B cell (primary cell): Measurements from ENCODE around the gene GPR137B. TPM values are rescaled to one million over a fixed set of nuclear protein-coding genes. Genes with fewer than 3 reads are reported as not detected.

Experiments used
- ATAC-seq: fragments of 200-7000 bp; cut with Tn5 transposase; one replicate; pipeline ENCODE4 v1.10.0; 2021; ENCODE audit warnings: low read depth, mild to moderate bottlenecking, moderate number of reproducible peaks, moderate library complexity
- CTCF ChIA-PET: fragments of 350-600 bp; sonication (Branson Sonifier 250); formaldehyde crosslinking; loops from one replicate; lab custom pipeline; 2021; ENCODE audit warnings: antibody characterized with exemption, inconsistent platforms; lab: Charles Lee
- POLR2A ChIA-PET: fragments of 350-600 bp; sonication (Branson Sonifier 250); formaldehyde crosslinking; loops from one replicate; lab custom pipeline; 2021; ENCODE audit warnings: antibody characterized with exemption; lab: Charles Lee
- DNase-seq: peaks from one replicate; pipeline ENCODE4 v3.0.0; 2013
- H2AFZ ChIP-seq: 2 replicates; pipeline ENCODE4 v1.6.1; 2012; ENCODE audit warnings: mild to moderate bottlenecking, low read depth, low read length; ENCODE audit not compliant: insufficient read depth, poor library complexity, severe bottlenecking
- H3K27ac ChIP-seq, 2 donors: 1 replicate in 1 of 2; 2 replicates in 1 of 2; pipeline ENCODE4 v1.5.1; 2012 to 2013; ENCODE audit warnings: low read length in 2 of 2, mild to moderate bottlenecking in 2 of 2, moderate library complexity in 1 of 2
- H3K27me3 ChIP-seq, 4 experiments: fragments of 200-600 bp in 1 of 4; sonication (generic) in 1 of 4; replicated peaks in 1 of 4; 1 replicate in 2 of 4; 2 replicates in 2 of 4; pipeline versions ENCODE4 v1.6.1 to v1.7.0; 2013 to 2016; ENCODE audit warnings: low read length in 3 of 4, mild to moderate bottlenecking in 2 of 4, mixed read lengths in 1 of 4, moderate library complexity in 1 of 4; ENCODE audit not compliant: insufficient read depth in 4 of 4, control insufficient read depth in 3 of 4; ENCODE audit errors: control extremely low read depth in 1 of 4
- H3K36me3 ChIP-seq, 2 experiments: replicated peaks in 1 of 2; 1 replicate in 1 of 2; 2 replicates in 1 of 2; pipeline versions ENCODE4 v1.6.1 to v1.7.1; 2013; ENCODE audit warnings: low read length in 1 of 2; ENCODE audit not compliant: insufficient read depth in 2 of 2, control insufficient read depth in 1 of 2; ENCODE audit errors: control extremely low read depth in 1 of 2, extremely low read depth in 1 of 2
- H3K4me1 ChIP-seq, 2 donors: fragments of 200-600 bp in 1 of 2; sonication (generic) in 1 of 2; 1 replicate in 1 of 2; 2 replicates in 1 of 2; pipeline versions ENCODE4 v1.5.1 to v1.6.1; 2013 to 2017; ENCODE audit warnings: low read length in 2 of 2; ENCODE audit not compliant: control insufficient read depth in 2 of 2, insufficient read depth in 2 of 2
- H3K4me2 ChIP-seq: replicated peaks from 2 replicates; pipeline ENCODE3; 2012; ENCODE audit warnings: mild to moderate bottlenecking, low read depth, low read length; ENCODE audit not compliant: poor library complexity, severe bottlenecking
- H3K4me3 ChIP-seq, 5 experiments: fragments of 200-600 bp in 1 of 5; sonication (generic) in 1 of 5; 1 replicate in 3 of 5; 2 replicates in 2 of 5; pipeline versions ENCODE4 v1.5.1 to v1.7.0; 2011 to 2016; ENCODE audit warnings: low read length in 4 of 5, mild to moderate bottlenecking in 4 of 5, low read depth in 2 of 5, control low read depth in 1 of 5, moderate library complexity in 1 of 5; ENCODE audit not compliant: insufficient read depth in 1 of 5; ENCODE audit errors: control extremely low read depth in 1 of 5, extremely low read depth in 1 of 5
- H3K79me2 ChIP-seq: fragments of 200-600 bp; sonication (generic); one replicate; pipeline ENCODE4 v1.6.0; 2016; ENCODE audit warnings: low read length; ENCODE audit not compliant: control insufficient read depth, insufficient read depth
- H3K9ac ChIP-seq: fragments of 200-600 bp; sonication (generic); 2 replicates; pipeline ENCODE4 v1.6.1; 2017; ENCODE audit warnings: mild to moderate bottlenecking, low read length, moderate library complexity
- H3K9me3 ChIP-seq, 3 donors: one replicate each; pipeline versions ENCODE4 v1.6.1 to v1.7.1; 2013; ENCODE audit warnings: low read length in 2 of 3; ENCODE audit not compliant: control insufficient read depth in 2 of 3, insufficient read depth in 1 of 3; ENCODE audit errors: control extremely low read depth in 1 of 3
- H4K20me1 ChIP-seq: 2 replicates; pipeline ENCODE4 v1.6.0; 2012; ENCODE audit warnings: mild to moderate bottlenecking, low read length; ENCODE audit not compliant: insufficient read depth, control insufficient read depth, poor library complexity, severe bottlenecking
- H3K27ac Mint-ChIP-seq: one replicate; pipeline ENCODE4 v1.8.0; 2021; ENCODE audit warnings: mixed read lengths
- H3K27me3 Mint-ChIP-seq: one replicate; pipeline ENCODE4 v1.8.0; 2021; ENCODE audit warnings: mixed read lengths
- H3K4me1 Mint-ChIP-seq: one replicate; pipeline ENCODE4 v1.8.0; 2021; ENCODE audit warnings: mixed read lengths
- H3K4me3 Mint-ChIP-seq: one replicate; pipeline ENCODE4 v1.8.0; 2021; ENCODE audit warnings: mixed read lengths
- H3K9me3 Mint-ChIP-seq: one replicate; pipeline ENCODE4 v1.8.0; 2022; ENCODE audit warnings: mixed read lengths; ENCODE audit not compliant: insufficient read depth
- EZH2 ChIP-seq: IDR thresholded peaks from 2 replicates; pipeline ENCODE4 v1.6.1; 2012; ENCODE audit warnings: borderline replicate concordance, low read depth, mild to moderate bottlenecking, moderate library complexity, low read length; ENCODE audit not compliant: insufficient read depth, poor library complexity, severe bottlenecking
- WGBS: methylation state at CpG from one replicate; pipeline ENCODE4 v1.1.5; 2013; ENCODE audit warnings: missing lambda C conversion rate; ENCODE audit not compliant: insufficient coverage; 5-methylcytosine and 5-hydroxymethylcytosine counted together
- intact Hi-C: fragments of 100-400 bp; cut with micrococcal nuclease; formaldehyde crosslinking; loops from one replicate; pipeline ENCODE4 v1.10.0; 2022
- polyA plus RNA-seq: library from polyadenylated mRNA; depleted of rRNA; stranded (reverse); fragments of >200 nt; gene quantifications from 2 replicates; pipeline ENCODE4 v1.2.3, GENCODE V29; 2012
- total RNA-seq, 2 donors: library from RNA; stranded (reverse); fragments of 120-200 nt in 1 of 2; gene quantifications; 1 replicate in 1 of 2; 2 replicates in 1 of 2; pipeline versions ENCODE4 v1.2.3 to v1.2.4, GENCODE V29; 2013 to 2022
- TF ChIP-seq, protein P1 (sequence below): fragments of 200-600 bp; IDR thresholded peaks from one replicate; pipeline ENCODE4 v1.8.0; 2022; ENCODE audit warnings: antibody characterized with exemption, mild to moderate bottlenecking

Gene GPR137B
- total and polyA plus RNA-seq, 2 donors (not counting 1 experiment from before 2014, with no cell fraction given), result 1.5 to 11.8 TPM

DNA sequence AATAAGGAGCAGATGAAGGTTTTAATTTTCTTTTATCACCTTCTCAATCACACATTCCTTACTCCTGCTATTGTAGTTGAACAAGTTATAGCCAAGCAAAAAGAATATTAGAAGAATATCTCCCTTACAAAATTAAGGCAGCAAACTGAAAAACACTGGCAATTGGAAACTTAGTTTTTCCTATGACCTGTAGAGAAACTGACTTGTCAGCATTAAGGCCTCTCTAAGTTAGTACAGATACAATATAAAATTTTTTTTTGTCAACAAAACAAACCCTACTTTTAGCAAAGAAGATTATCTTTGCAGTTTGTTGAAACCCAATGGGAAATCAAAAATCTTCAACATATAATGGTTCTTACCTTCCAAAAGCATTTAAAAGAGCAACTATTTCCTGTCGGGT, 78.1 kb downstream of the GPR137B start:
- ChIA-PET CTCF (no interaction called here), POLR2A (no interaction called here)
- Histone ChIP-seq H3K27ac (no peak overlapping the region), H4K20me1 (no peaks in the 10 kb centered on the region), H3K9ac (no peak overlapping the region), H3K4me2 (no peak overlapping the region), H3K27me3 (no peaks in the 10 kb centered on the region), H2AFZ (no peak overlapping the region), H3K79me2 (no peaks in the 10 kb centered on the region), H3K4me1 (no peaks in the 10 kb centered on the region), H3K4me3 (no peak overlapping the region), H3K36me3 (peaks cover 8 to 22% of the 10 kb centered on the region in 2 experiments), H3K9me3 (no peaks in the 10 kb centered on the region)
- Mint-ChIP-seq H3K4me1 (no peaks in the 10 kb centered on the region), H3K27ac (no peak overlapping the region), H3K27me3 (no peaks in the 10 kb centered on the region), H3K9me3 (no peaks in the 10 kb centered on the region), H3K4me3 (no peak overlapping the region)
- no CpG with 5 or more reads among the region's 1 CpG for WGBS
- no peak for TF ChIP-seq EZH2
- TF ChIP-seq, protein P1, sequence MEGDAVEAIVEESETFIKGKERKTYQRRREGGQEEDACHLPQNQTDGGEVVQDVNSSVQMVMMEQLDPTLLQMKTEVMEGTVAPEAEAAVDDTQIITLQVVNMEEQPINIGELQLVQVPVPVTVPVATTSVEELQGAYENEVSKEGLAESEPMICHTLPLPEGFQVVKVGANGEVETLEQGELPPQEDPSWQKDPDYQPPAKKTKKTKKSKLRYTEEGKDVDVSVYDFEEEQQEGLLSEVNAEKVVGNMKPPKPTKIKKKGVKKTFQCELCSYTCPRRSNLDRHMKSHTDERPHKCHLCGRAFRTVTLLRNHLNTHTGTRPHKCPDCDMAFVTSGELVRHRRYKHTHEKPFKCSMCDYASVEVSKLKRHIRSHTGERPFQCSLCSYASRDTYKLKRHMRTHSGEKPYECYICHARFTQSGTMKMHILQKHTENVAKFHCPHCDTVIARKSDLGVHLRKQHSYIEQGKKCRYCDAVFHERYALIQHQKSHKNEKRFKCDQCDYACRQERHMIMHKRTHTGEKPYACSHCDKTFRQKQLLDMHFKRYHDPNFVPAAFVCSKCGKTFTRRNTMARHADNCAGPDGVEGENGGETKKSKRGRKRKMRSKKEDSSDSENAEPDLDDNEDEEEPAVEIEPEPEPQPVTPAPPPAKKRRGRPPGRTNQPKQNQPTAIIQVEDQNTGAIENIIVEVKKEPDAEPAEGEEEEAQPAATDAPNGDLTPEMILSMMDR, result no peak
- intact Hi-C loops, result no loop called here
- ATAC-seq (no peak), DNase-seq (no peak)

DNA sequence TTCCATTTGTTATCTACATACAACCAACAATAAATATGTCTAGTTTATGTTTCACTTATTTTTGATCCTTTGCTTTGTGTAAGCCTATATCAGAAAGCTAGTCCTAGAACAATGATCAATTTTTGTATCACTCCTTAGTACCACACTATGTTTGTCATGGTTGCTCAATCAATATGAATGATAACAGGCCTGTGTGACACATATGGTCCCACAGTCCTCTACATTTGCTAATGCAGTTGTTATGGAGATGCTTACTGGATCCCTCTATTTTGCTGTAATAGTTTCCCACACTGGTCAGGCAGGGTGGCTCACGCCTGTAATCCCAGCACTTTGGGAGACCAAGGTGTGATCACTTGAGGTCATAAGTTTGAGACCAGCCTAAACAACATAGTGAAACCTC, 80.3 kb downstream of the GPR137B start:
- WGBS, result 100% methylated on average over 1 of the region's 1 CpG
- H3K27ac Mint-ChIP-seq, result no peak overlapping the region
- Histone ChIP-seq H3K4me3 (no peak overlapping the region), H3K9ac (no peak overlapping the region), H3K27me3 (no peaks in the 10 kb centered on the region), H4K20me1 (no peaks in the 10 kb centered on the region), H3K4me2 (no peak overlapping the region), H3K27ac (no peak overlapping the region), H3K4me1 (no peaks in the 10 kb centered on the region), H2AFZ (no peak overlapping the region), H3K79me2 (no peaks in the 10 kb centered on the region), H3K9me3 (no peaks in the 10 kb centered on the region), H3K36me3 (peaks cover 10 to 26% of the 10 kb centered on the region in 2 experiments)
- ChIA-PET POLR2A (no interaction called here), CTCF (interaction anchor here (0.6 kb wide), 1 partner anchor 117 kb away, joined by 4 read pairs; no protein-coding TSS in a partner anchor)
- no peaks in the 10 kb centered on the region for H3K4me1 Mint-ChIP-seq
- ATAC-seq (no peak), DNase-seq (no peak)
- TF ChIP-seq EZH2, result no peak
- TF ChIP-seq, protein P1, result no peak
- no peaks in the 10 kb centered on the region for H3K9me3 Mint-ChIP-seq
- intact Hi-C loops, result no loop called here
- no peak overlapping the region for H3K4me3 Mint-ChIP-seq
- no peaks in the 10 kb centered on the region for H3K27me3 Mint-ChIP-seq
